HCT116 (cell line): Measurements from ENCODE around the gene PRDX2. TPM values are rescaled to one million over a fixed set of nuclear protein-coding genes. Genes with fewer than 3 reads are reported as not detected.

ENCODE experiments used
- ATAC-seq: fragments of 200-7000 bp; cut with Tn5 transposase; 2 replicates; pipeline ENCODE4 v1.9.1; 2020; ENCODE audit warnings: mild to moderate bottlenecking, moderate library complexity
- BruUV-seq: library from RNA; stranded (reverse); fragments of 400-500 nt; replicated peaks from 2 replicates; lab custom pipeline; 2021; lab: Mats Ljungman, UMichigan
- CTCF ChIA-PET: fragments of 300-600 bp; sonication (Branson Sonifier 250); formaldehyde crosslinking; loops from one replicate; lab custom pipeline; 2021; ENCODE audit warnings: antibody characterized with exemption; lab: Charles Lee
- POLR2A ChIA-PET: fragments of 300-600, 350-600 bp; sonication (Branson Sonifier 250); formaldehyde crosslinking; loops from one replicate; lab custom pipeline; 2021; ENCODE audit warnings: antibody characterized with exemption; lab: Charles Lee
- RAD21 ChIA-PET, 2 experiments: fragments of 300-600 bp; sonication (Branson Sonifier 250); formaldehyde crosslinking; loops; one replicate each; lab custom pipeline; 2023; ENCODE audit warnings: low total read pairs in 2 of 2; ENCODE audit not compliant: uncharacterized antibody in 2 of 2, unreplicated experiment in 2 of 2, low non-redundant PET in 1 of 2; lab: Charles Lee
- DNase-seq: peaks from one replicate; pipeline ENCODE4 v3.0.0-alpha.2; 2010; ENCODE audit warnings: low read depth, low spot score
- H2AFZ ChIP-seq: fragments of 200-600 bp; shearing (Covaris generic), sonication (generic); 2 replicates; pipeline ENCODE4 v1.6.1; 2017; ENCODE audit warnings: low read depth, mixed run types, mixed read lengths, antibody characterized with exemption, low read length; ENCODE audit not compliant: poor library complexity, severe bottlenecking
- H3K27ac ChIP-seq: 2 replicates; pipeline ENCODE4 v1.5.1; 2012; ENCODE audit warnings: low read depth, low read length
- H3K27me3 ChIP-seq: fragments of 200-600 bp; sonication (generic); 2 replicates; pipeline ENCODE4 v1.6.1; 2016; ENCODE audit warnings: mixed run types, low read length, mixed read lengths; ENCODE audit not compliant: insufficient read depth
- H3K36me3 ChIP-seq, 2 experiments: fragments of 200-500 bp in 1 of 2; fragments of 200-600 bp in 1 of 2; sonication (Bioruptor generic) in 1 of 2; sonication (generic) in 1 of 2; 2 replicates each; pipeline versions ENCODE4 v1.5.1 to v1.6.1; 2014 to 2016; ENCODE audit warnings: low read length in 2 of 2, inconsistent platforms in 1 of 2, mixed read lengths in 1 of 2, mixed run types in 1 of 2; ENCODE audit not compliant: insufficient read depth in 2 of 2, control insufficient read depth in 1 of 2
- H3K4me1 ChIP-seq, 2 experiments: fragments of 200-600 bp in 1 of 2; sonication (generic) in 1 of 2; 2 replicates each; pipeline versions ENCODE4 v1.5.1 to v1.6.1; 2012 to 2017; ENCODE audit warnings: low read length in 2 of 2, inconsistent platforms in 1 of 2, mild to moderate bottlenecking in 1 of 2, mixed read lengths in 1 of 2, mixed run types in 1 of 2, moderate library complexity in 1 of 2; ENCODE audit not compliant: insufficient read depth in 2 of 2, control insufficient read depth in 1 of 2
- H3K4me2 ChIP-seq: fragments of 200-600 bp; sonication (generic); 2 replicates; pipeline ENCODE4 v1.6.1; 2017; ENCODE audit warnings: mixed run types, low read length, mixed read lengths
- H3K4me3 ChIP-seq, 2 experiments: fragments of 200-600 bp in 1 of 2; sonication (generic) in 1 of 2; replicated peaks in 1 of 2; 2 replicates each; pipeline ENCODE4 v1.5.1; 2011 to 2016; ENCODE audit warnings: low read length in 2 of 2, control low read depth in 1 of 2, low read depth in 1 of 2, mild to moderate bottlenecking in 1 of 2, mixed read lengths in 1 of 2, mixed run types in 1 of 2
- H3K79me2 ChIP-seq: fragments of 200-600 bp; sonication (generic); 2 replicates; pipeline ENCODE4 v1.6.1; 2017; ENCODE audit warnings: mild to moderate bottlenecking, mixed run types, low read length, moderate library complexity, mixed read lengths; ENCODE audit not compliant: insufficient read depth
- H3K9ac ChIP-seq: fragments of 200-600 bp; sonication (generic); 2 replicates; pipeline ENCODE4 v1.6.1; 2016; ENCODE audit warnings: low read length, mixed read lengths
- H3K9me2 ChIP-seq: fragments of 200-600 bp; sonication (generic), shearing (Covaris generic); 2 replicates; pipeline ENCODE4 v1.6.1; 2017; ENCODE audit warnings: mixed run types, mild to moderate bottlenecking, moderate library complexity; ENCODE audit not compliant: insufficient read depth
- H3K9me3 ChIP-seq, 2 experiments: fragments of 200-500 bp in 1 of 2; fragments of 200-600 bp in 1 of 2; sonication (Bioruptor generic) in 1 of 2; sonication (generic) in 1 of 2; 2 replicates each; pipeline ENCODE4 v1.6.1; 2014 to 2017; ENCODE audit warnings: low read length in 2 of 2, mixed read lengths in 2 of 2, inconsistent platforms in 1 of 2, low read depth in 1 of 2, mild to moderate bottlenecking in 1 of 2, mixed run types in 1 of 2, moderate library complexity in 1 of 2; ENCODE audit not compliant: control insufficient read depth in 1 of 2, insufficient read depth in 1 of 2
- H4K20me1 ChIP-seq: fragments of 200-600 bp; sonication (generic), shearing (Covaris generic); 2 replicates; pipeline ENCODE4 v1.6.1; 2017; ENCODE audit warnings: mixed run types, mild to moderate bottlenecking, moderate library complexity; ENCODE audit not compliant: insufficient read depth
- CEBPB ChIP-seq: IDR thresholded peaks from 2 replicates; pipeline ENCODE4 v1.6.1; 2012; ENCODE audit warnings: low read depth
- CTCF ChIP-seq, 3 experiments: fragments of 200-600 bp in 1 of 3; sonication (generic) in 1 of 3; IDR thresholded peaks in 2 of 3; conservative IDR thresholded peaks in 1 of 3; 2 replicates each; pipeline ENCODE4 v1.5.1; 2012 to 2017; ENCODE audit warnings: low read depth in 2 of 3, low read length in 2 of 3, antibody characterized with exemption in 1 of 3, borderline replicate concordance in 1 of 3, control low read depth in 1 of 3, mild to moderate bottlenecking in 1 of 3, mixed read lengths in 1 of 3, mixed run types in 1 of 3, moderate library complexity in 1 of 3; ENCODE audit not compliant: insufficient read depth in 1 of 3
- ELF1 ChIP-seq: IDR thresholded peaks from 2 replicates; pipeline ENCODE4 v1.6.1; 2012; ENCODE audit warnings: low read depth, borderline replicate concordance
- FOSL1 ChIP-seq: IDR thresholded peaks from 2 replicates; pipeline ENCODE4 v1.6.1; 2012; ENCODE audit warnings: low read depth
- REST ChIP-seq: IDR thresholded peaks from 2 replicates; pipeline ENCODE4 v1.6.1; 2012; ENCODE audit warnings: low read depth
- ZFX ChIP-seq: fragments of 450-650 bp; IDR thresholded peaks from 2 replicates; pipeline ENCODE4 v1.6.1; 2017
- intact Hi-C: fragments of 100-400 bp; cut with micrococcal nuclease; formaldehyde crosslinking; loops from 2 replicates; pipeline ENCODE4 v1.10.0; 2022
- total RNA-seq: library from RNA; stranded (reverse); gene quantifications from one replicate; pipeline ENCODE4 v1.2.1, GENCODE V29; 2021; ENCODE audit not compliant: unreplicated experiment
- TF ChIP-seq, protein P1 (sequence below): IDR thresholded peaks from 2 replicates; pipeline ENCODE4 v1.6.1; 2012

The PRDX2 gene
- total RNA-seq, 1 experiment from 2014 or later, result 387 TPM

GRCh38 chr19:12843328-12843727, 41.7 kb upstream of the PRDX2 start:
- no TSS peak for BruUV-seq
- POLR2A ChIA-PET, result no interaction called here
- Histone ChIP-seq H3K27me3 (no peaks in the 10 kb centered on the region), H3K9me3 (no peaks in the 10 kb centered on the region), H3K4me2 (no peak overlapping the region), H4K20me1 (no peaks in the 10 kb centered on the region), H2AFZ (no peak overlapping the region), H3K9me2 (no peaks in the 10 kb centered on the region), H3K9ac (no peak overlapping the region), H3K27ac (no peak overlapping the region), H3K36me3 (peaks cover 5 to 11% of the 10 kb centered on the region in 2 experiments; a peak in 1 of 4 replicates), H3K4me1 (peaks cover 16 to 42% of the 10 kb centered on the region in 2 experiments; a peak in 3 of 4 replicates), H3K79me2 (peaks cover 36% of the 10 kb centered on the region; the same call in 1 of the 2 replicates), H3K4me3 (no peak overlapping the region)
- DNase-seq (no peak), ATAC-seq (no peak)
- CTCF ChIA-PET, result no interaction called here
- intact Hi-C loops, result no loop called here
- RAD21 ChIA-PET, result no interaction called here
- TF ChIP-seq CTCF (IDR thresholded peaks at IDR 0.05 in 2 of 3, conservative IDR thresholded peaks at IDR 0.05 in 1 of 3; ENCODE audit: borderline replicate concordance in 1 of 3, insufficient read depth in 1 of 3, low read depth in 2 of 3, low read length in 2 of 3) (no peak), REST (no peak), FOSL1 (no peak), ZFX (no peak), CEBPB (no peak), ELF1 (no peak)
- TF ChIP-seq, protein P1, sequence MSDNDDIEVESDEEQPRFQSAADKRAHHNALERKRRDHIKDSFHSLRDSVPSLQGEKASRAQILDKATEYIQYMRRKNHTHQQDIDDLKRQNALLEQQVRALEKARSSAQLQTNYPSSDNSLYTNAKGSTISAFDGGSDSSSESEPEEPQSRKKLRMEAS, result no peak
